HG02571 (cell line): ENCODE data around the gene CDH12.
"Not testable (repeated sequence)": the region's sequence is repeated elsewhere in the genome, so short reads cannot be mapped to it uniquely, and the experiment has no call there.

Source experiments
- ATAC-seq: cut with Tn5 transposase; IDR thresholded peaks from one replicate; pipeline ENCODE4 v1.9.1; 2021; ENCODE audit warnings: mild to moderate bottlenecking, moderate library complexity; ENCODE audit not compliant: unreplicated experiment

CDH12 gene

DNA sequence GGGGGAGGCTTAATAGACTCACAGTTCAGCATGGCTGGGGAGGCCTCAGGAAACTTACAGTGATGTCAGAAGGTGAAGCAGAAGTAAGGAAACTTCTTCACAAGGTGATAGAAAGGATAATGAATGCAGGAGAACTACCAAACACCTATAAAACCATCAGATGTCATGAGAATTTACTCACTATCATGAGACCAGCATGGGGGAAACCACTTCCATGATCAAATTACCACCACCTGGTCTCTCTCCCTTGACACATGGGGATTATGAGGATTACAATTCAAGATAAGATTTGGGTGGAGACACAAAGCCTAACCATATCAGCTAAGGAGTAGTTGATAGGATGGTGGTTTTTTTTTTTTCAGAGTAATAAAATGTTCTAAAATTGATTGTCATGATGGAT is 201.8 kb downstream of the CDH12 start:
- no peak for ATAC-seq

DNA sequence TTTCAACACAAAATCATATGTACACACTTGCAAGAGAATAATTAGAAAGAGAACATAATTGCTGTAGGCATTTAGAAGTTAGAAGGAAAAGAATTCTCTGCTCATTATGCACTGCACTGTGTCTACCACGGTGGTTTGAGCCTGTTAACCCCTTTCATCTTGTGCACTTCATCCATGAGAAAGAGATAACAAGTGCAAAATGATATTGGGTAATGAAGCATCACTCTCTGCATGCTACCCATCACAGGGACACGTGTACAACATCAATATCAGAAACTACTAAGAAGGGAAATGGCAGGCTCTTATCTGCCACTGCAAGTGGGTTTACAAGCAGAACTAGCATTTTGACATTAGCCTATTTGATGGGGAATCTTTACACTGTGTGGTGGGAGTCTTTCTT is 202.6 kb downstream of the CDH12 start:
- no peak for ATAC-seq

DNA sequence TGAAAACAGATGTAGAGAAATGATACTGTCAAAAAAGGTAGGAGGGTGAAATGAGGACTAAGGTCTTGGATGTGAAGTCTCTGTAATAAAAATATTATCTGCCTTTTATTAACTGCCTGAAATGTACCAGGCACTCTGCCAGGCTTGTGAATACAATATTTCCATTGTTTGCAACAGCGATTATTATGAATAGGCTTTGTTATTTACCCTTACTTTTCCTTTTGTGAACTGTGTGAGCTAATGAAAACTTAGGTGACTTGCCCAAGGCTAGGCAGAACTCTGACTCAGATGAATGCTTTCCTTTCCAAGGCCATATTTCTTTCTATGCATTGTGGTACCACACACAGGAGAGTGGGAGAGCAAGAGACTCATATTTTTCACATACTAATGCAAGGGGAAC is 204.1 kb downstream of the CDH12 start:
- ATAC-seq, result no peak

DNA sequence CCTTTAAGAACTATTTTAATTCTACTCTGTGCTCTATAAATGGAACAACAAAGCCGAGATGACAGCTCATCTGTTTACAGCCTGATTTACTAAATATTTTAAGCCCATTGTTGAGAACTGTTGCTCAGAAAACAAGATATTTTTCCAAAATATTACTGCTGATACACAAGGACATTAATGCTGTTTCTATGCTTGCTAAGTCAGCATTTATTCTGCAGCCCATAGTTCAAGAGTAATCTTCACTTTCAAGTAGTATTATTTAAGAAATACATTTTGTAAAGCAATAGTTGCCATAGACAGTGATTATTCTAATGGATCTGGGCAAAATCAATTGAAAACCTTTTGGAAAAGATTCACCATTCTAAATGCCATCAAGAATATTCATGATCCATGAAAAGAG is 208.3 kb downstream of the CDH12 start:
- no peak for ATAC-seq

DNA sequence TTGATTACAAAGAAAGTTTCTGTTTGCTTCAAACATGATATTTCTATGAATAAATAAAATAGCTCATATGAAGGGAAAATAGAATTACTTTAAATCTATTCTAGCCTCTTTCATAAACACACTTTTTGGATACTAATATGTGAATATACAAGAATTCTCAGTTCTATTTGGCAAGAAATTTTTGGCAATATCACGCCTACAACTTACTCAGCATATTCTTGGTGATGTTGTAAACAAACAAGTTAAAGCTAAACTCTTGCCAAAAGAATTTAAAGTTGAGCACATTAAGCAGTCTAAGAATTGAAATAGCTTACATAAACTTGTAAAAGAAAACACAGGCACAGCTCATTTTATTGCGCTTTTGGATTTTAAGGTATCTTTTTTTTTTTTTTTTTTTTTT is 209.8 kb downstream of the CDH12 start:
- ATAC-seq, result no peak

DNA sequence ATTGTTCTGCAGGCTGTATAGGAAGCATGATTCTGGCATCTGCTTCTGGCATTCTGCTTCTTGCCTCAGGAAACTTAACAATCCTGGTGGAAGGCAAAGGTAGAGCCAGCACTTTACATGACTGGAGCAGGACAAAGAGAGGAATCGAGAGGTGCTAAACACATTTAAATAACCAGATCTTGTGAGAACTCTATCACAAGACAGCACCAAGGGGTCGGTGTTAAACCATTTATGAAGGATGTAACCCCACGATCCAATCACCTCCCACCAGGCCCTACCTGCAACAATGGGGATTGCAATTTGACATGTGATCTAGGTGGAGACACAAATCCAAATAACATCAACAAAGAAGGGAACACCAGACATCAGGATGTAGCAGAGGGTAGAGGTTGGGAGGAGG is 221.5 kb downstream of the CDH12 start:
- no peak for ATAC-seq

DNA sequence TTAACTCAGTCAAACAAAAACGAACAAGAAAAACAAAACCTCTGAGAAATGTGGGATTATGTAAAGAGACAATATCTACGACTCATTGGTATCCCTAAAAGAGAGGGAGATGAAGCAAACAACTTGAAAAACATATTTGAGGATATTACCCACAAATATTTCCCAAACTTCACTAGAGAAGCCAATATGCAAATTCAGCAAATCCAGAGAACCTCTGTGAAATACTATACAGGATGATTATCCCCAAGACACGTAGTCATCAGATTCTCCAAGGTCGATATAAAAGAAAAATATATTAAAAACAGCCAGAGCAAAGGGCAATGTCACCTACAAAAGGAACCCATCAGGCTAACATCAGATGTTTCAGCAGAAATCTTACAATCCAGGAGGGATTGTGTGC is 226.1 kb downstream of the CDH12 start:
- no peak for ATAC-seq

DNA sequence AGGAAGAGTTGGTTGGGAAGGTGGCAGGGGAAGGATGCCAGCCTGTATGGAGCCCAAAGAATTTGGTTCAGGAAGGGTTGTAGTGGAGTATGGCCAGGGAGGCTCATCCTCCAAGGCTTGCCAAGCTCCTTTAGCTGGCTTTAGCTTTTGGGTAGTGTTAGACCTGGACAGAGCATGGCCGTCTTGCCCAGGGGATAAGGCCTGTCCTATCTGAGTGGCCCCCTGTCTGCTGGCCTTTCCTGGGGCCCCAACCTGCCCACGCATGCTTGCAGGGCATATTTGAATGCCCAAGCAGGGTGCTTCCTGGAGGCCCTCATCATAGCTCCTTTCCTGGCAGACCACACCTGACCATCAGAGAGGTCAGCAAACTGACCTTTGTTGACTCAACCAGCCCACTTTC is 227.7 kb downstream of the CDH12 start:
- no peak for ATAC-seq

DNA sequence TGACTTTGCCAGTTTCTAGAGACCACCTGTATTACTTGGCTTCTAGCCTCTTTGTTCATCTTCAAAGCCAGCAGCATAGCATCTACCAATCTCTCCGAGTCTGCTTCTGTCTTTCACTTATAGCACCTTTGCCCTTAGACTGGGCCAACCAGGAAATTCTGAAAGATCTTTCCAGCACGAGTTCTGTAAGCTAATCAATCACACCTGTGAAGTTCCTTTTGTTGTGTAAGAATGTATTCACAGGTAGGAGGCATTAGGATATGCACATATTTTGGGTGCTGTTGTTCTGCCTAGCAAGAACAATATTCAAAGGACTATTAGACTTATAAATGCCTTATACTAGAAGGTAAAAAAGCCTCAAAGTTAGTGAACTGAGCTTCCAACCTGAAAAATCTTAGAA is 232.1 kb downstream of the CDH12 start:
- no peak for ATAC-seq

DNA sequence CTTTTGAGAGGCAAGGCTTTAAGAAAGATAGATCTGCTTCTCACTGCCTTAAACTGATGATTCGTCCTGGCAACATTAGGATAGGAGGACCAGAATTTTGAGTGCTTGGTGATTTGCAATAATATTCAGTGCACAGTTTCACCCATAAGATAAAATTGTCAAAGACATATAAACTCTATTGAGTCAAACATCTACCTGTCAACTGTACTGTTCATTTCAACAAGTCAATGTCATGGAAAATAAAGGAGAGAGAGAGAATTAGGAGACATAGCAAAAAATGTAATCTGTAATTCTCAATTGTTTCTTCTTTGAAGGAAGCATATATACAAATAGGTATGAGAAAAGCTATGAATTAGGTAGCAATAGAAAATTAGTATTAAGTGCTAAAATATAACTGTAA is 237.2 kb downstream of the CDH12 start:
- no peak for ATAC-seq

DNA sequence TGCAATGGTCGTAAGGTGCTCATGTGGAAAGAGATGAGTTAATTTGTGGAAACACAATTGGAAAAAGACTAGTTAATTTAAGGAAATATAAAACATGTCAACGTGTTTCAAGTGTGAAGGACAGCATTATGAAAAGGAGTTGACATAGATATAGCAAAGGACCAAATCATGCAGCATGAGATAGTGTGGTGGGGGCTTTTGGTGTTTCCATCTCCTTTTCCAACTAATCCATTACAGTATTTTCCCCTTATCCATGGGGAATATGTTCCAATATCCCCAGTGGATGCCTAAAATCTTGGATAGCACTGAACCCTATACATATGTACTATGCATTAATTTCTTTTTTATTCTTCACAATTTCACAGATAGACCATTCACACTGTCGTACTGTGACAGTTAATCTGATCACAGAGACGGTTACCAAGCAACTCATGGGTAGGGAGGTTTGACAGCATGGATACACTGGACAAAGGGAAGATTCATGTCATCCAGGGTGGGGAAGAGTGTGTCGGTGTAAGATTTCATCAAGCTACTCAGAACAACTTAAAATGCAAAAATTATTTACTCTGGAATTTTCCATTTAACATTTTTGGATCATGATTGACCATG is 238.6 kb downstream of the CDH12 start:
- no peak for ATAC-seq

DNA sequence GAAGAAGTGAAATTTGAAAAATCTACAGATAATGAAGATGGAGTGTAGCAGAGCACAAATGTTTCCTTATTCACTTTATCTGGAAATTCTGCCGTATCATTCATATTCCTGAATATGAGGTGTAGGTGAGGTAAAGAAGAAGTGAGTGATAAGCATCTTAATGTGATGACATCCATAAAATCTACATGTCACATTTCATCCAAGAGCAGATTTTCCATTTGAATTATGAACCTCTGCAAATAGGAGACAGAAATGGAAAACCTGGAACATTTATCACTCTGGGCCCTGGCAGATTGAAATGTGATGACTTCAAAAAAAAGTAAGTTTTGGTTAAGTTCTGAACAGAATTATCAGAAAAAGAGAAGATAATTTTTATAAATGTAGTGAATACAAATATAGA is 240.2 kb downstream of the CDH12 start:
- ATAC-seq, result no peak

DNA sequence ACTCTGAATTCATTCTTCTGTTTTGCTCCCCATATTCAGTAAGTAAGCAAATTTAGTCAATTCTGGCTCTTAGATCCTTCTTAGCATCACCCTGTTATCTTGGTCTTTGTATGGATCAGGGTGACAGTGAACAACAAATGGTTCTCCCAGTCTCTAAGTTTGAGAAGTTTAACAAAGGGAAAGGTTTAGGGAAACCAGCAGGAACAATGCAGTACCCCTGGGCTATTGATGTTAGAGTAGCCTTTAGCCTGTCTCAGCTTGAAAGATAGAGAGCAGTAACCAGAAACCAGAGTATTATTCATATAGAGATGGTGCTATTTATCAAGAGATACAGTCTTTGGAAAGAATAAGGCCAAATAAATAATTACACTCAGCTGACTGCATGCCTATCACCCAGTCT is 241.8 kb downstream of the CDH12 start:
- no peak for ATAC-seq

DNA sequence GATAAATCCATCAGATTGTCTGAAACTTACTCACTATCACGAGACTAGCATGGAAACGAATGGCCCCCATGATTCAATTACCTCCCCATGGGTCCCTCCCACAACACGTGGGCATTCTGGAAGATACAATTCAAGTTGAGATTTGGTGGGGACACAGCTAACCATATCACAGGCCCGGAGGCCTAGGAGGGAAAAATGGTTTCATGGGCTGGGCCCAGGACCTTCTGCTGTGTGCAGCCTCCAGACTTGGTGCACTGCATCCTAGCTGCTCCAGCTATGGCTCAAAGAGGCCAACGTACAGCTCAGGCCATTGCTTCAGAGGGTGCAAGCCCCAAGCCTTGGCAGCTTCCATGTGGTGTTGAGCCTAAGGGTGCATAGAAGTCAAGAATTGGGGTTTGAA is 245.6 kb downstream of the CDH12 start:
- ATAC-seq, result not testable (repeated sequence)

DNA sequence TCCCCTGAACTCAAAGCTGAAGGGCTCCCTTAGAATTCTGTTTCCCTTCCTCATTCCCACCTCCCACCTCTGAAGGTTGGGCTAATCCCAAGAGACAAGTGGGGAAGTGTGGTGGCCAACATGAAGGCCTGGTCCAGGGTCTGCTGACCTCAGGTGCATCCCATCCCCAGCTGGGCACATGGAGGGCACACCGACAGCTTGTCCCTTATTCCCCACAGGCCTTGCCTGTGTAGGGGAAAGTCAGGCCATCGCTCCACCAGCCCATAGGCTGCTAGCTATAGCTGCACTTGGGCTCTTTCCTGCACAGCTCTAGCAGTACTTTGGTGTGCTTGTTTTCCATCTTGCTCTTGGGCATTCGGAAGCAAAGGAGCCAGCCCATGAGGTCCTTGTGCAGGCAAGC is 247.7 kb downstream of the CDH12 start:
- ATAC-seq, result no peak

DNA sequence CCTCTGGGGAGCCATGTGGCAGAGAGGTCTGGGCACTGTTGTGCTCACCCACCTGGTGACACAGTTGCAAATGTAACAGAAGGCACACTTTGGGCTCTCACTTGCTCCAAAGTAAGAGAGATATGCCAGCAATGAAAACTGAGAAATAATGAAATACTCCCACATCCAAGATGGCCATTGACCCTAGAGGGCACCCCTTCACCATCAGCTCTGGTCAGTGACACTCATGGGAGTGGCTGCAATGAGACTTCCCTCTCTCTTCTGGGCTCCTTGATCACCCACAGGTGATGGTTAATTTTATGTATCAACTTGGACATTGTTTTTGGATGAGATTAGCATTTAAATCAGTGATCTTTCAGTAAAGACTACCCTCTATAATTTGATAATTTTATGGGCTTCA is 248.4 kb downstream of the CDH12 start:
- ATAC-seq, result no peak

DNA sequence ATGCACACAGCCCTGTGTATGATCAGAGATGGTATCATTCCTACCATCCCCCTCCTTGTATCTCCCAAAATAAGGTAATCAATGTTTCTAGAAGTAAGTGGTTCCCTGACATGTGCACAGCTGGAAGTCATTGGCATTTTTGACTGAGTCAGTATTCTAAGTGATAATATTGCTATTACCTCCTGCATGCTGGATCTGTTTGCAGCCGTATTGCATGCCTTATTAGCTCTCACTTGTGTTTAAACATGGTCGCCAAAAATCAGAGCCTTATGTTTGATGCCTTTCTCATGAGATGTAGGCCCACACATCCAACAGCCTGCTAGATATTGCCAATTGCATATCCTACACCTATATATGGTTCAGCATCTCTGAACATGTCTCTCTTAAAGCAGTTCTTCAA is 254.3 kb downstream of the CDH12 start:
- ATAC-seq, result no peak

DNA sequence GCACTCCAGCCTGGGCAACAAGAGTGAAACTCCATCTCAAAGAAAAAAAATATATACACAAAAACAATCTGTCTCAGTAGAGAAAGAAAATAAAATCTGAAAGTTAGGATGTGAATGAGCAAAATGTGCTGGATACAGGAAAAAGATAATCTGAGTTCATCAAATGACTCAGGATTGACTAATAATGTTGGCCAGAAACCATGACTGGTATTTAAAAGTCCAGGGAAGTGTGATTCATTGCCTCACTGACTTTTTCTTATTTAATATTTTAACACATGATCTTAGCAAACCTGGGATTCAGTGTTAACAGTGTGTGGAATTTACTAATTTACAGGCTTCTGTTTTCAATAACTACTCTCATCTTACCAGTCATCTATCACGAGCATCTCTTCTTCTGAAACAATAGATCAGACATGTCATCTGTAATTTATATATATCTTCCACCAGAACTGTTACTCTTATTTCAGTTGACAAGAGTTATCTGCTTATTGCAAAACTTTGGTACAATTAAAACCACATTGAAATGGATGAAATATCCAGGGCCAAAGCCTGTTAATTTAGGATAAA is 256.7 kb downstream of the CDH12 start:
- ATAC-seq, result no peak

DNA sequence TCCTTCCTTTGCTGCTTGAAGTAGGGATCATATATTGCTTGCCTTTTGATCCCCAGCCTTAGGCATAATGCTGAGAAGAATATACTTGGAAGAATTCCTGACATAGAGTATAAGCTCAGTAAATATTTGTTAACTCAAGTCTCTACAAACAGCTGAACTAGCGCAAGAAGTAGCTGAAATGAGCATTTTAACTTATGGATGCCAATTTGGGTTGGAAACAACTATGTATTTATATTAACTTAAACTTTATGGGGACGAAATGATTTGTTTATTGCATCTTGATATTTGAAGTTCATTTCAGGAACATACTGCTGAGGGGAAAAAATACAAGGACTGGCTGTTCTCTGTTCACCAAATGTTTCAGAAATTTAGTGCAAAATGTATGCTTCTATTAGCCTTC is 258.7 kb downstream of the CDH12 start:
- no peak for ATAC-seq

DNA sequence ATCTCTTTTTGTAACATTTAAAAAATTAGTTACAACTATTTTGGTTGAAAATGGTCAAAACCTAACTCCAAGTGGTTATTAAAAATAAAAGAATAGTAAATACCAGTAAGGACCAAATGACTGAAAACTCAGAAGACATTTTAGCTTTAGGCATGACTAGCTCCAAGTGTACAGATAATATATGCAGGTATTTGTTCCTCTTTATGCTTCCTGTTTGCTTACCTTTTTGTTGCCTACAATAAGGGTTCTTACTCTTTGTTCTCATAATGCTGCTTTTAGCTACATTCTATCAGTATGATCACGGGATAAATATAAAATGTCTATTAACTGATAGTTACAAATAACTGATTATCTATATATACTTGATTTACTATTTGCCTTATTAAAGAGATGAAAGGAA is 259.6 kb downstream of the CDH12 start:
- ATAC-seq, result peak; percentile 82

DNA sequence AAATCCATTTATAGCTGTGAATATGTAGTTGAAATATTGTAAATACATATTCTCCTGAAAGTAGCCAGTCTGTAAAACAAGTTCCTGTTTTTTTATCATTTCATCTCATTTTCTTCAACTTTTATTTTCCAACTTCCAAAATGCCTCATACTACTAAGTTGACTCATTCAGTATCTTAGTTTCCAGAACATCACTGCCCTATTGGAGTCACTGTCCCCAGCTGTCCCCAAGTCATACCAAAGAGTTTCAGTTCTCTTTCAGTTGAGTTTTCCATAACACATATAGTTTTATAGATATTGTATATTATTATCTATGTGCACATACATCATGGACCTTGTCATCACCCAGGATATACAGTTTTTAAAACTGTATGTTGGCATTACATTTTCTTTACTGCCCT is 261.7 kb downstream of the CDH12 start:
- ATAC-seq, result no peak

DNA sequence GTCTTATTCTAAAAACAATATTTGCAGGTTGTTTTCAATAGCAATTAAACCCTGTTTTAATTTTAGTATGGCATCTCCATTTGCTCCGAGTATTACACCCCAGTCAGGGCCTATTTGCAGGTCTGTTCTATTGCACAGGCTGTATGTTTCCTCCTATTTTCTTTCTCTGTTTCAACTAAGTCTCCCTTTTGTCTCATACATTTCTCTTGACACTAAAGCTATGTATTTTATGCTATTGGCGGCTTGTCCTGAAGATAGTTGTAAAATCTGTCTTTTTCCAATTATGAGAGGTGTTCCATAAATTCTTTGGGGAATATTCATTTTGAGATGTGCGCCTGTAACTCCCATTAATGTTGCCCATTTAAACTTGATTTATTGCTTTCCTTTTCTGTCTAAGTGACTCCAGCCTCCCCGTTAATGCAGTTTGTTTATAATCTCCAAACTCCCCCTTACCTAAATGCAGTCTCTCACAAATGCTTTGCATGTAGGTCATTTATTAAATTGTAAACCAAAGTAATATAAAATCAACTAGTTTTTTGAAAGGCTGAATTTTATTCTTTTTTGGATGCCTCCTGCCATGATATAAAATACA is 262.4 kb downstream of the CDH12 start:
- no peak for ATAC-seq

DNA sequence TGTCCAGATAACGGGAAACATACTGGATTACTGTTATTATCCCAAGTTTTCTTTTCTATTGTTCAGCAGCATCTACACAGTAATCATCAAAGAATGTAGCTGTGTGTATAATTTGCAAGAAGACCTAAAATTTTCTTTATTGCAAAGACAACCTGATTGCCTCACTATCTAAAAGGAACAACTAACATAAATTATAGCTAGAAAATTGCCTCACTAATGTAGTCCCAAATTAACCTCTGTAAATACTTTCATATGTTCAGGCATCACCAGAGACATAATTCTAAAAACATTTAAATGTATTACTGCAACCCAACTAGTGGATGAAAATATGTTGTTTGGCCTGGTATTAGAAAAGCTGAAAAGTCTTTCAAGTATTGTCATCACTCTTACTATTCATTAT is 275.4 kb downstream of the CDH12 start:
- no peak for ATAC-seq
